ENCODE results near the gene SIK3.

DNA sequence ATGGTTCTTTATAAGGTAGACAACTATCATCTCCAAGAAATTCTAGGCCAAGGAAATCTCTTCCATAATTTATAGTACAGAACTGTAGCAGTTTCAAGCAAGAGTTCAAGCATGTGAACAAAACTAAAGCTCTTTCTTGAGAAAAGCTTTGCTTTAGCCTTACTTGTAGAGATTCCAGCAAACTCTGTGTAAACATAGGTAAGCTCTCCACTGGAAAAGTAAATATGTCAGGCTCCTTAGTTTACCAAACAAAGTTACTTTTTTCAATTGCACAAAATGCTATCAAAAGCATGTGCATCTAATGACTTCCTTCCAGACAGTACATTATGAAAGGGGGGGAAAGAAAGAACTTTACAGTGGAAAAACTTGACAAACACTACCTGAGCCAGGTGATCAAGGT is 125.0 kb downstream of the SIK3 start:
- TF ChIP-seq EZH2 (optimal IDR thresholded peaks at IDR 0.05; ENCODE audit: low read depth, low read length) = no peak
- TF ChIP-seq CTCF (IDR thresholded peaks at IDR 0.05; ENCODE audit: low read length) = no peak
- TF ChIP-seq EZH2phosphoT487 (IDR thresholded peaks at IDR 0.05; ENCODE audit: low read length) = no peak

Measured in MM.1S (cell line).